HepG2 (cell line): ENCODE measurements around the gene EYA4.
A peak's percentile ranks its signal among the peaks of the same experiment; 100 is the strongest.

Experiments
- CTCF ChIP-seq: sonication (generic); formaldehyde crosslinking; IDR thresholded peaks from 2 replicates; pipeline ENCODE4 v1.5.0; 2020; ENCODE audit warnings: mild to moderate bottlenecking, missing genetic modification reagents, moderate library complexity
- JUND ChIP-seq: sonication (generic); formaldehyde crosslinking; IDR thresholded peaks from 2 replicates; pipeline ENCODE4 v1.8.0; 2022; ENCODE audit warnings: mild to moderate bottlenecking, missing genetic modification reagents
- MAFK ChIP-seq, 2 experiments: IDR thresholded peaks in 1 of 2; conservative IDR thresholded peaks in 1 of 2; 2 replicates each; pipeline ENCODE4 v1.6.1; 2011; ENCODE audit warnings: improper control_type of control experiment in 2 of 2, low read length in 2 of 2
- MZF1 ChIP-seq: sonication (generic); formaldehyde crosslinking; IDR thresholded peaks from 2 replicates; pipeline ENCODE4 v1.8.1; 2023; ENCODE audit warnings: mild to moderate bottlenecking, missing genetic modification reagents, borderline replicate concordance
- ZNF124 ChIP-seq: sonication (generic); formaldehyde crosslinking; IDR thresholded peaks from 2 replicates; pipeline ENCODE4 v1.4.0; 2020; ENCODE audit warnings: missing genetic modification reagents
- ZNF274 ChIP-seq: sonication (generic); formaldehyde crosslinking; IDR thresholded peaks from 2 replicates; pipeline ENCODE4 v1.5.1; 2020; ENCODE audit warnings: mild to moderate bottlenecking, missing genetic modification reagents
- TF ChIP-seq, protein P1 (sequence below): IDR thresholded peaks from 2 replicates; pipeline ENCODE4 v1.6.1; 2012; ENCODE audit warnings: inconsistent platforms
- TF ChIP-seq, protein P2 (sequence below): sonication (generic); formaldehyde crosslinking; IDR thresholded peaks from 2 replicates; pipeline ENCODE4 v1.4.0; 2020; ENCODE audit warnings: mild to moderate bottlenecking, missing genetic modification reagents

DNA sequence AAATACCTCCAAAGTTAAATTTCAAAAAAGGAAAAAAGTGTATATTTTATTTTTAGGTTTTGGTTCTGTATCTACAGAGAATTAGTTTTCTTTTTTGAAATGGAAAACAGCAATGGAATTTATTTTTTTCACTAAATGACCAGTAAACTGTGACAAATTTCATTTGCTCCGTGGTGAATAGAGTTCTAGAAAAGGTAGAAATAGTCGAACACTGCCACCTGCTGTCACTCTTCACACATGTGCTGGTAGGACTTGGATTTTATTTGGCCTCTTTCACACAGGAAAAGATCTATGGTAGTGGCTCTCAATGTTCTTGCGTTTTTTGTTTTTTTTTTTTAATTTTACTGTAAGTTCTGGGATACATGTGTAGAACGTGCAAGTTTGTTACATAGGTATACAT, 312.5 kb downstream of the EYA4 start:
- TF ChIP-seq, protein P1, sequence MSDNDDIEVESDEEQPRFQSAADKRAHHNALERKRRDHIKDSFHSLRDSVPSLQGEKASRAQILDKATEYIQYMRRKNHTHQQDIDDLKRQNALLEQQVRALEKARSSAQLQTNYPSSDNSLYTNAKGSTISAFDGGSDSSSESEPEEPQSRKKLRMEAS = no peak
- TF ChIP-seq MAFK (conservative IDR thresholded peaks at IDR 0.05 in 1 of 2, IDR thresholded peaks at IDR 0.05 in 1 of 2; ENCODE audit: low read length in 2 of 2) (no peak), ZNF124 (CRISPR knock-in tag) (no peak), JUND (CRISPR knock-in tag) (no peak), ZNF274 (no peak), MZF1 (CRISPR knock-in tag) (no peak), CTCF (CRISPR knock-in tag) (peak; percentile 71)
- TF ChIP-seq, protein P2, sequence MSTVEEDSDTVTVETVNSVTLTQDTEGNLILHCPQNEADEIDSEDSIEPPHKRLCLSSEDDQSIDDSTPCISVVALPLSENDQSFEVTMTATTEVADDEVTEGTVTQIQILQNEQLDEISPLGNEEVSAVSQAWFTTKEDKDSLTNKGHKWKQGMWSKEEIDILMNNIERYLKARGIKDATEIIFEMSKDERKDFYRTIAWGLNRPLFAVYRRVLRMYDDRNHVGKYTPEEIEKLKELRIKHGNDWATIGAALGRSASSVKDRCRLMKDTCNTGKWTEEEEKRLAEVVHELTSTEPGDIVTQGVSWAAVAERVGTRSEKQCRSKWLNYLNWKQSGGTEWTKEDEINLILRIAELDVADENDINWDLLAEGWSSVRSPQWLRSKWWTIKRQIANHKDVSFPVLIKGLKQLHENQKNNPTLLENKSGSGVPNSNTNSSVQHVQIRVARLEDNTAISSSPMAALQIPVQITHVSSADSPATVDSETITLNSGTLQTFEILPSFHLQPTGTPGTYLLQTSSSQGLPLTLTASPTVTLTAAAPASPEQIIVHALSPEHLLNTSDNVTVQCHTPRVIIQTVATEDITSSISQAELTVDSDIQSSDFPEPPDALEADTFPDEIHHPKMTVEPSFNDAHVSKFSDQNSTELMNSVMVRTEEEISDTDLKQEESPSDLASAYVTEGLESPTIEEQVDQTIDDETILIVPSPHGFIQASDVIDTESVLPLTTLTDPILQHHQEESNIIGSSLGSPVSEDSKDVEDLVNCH (CRISPR knock-in tag) = no peak
